Motor neuron (in vitro differentiated cells): ENCODE measurements around the gene EEIG1. TPM values are rescaled to one million over a fixed set of nuclear protein-coding genes. Genes with fewer than 3 reads are reported as not detected.
A peak's percentile ranks its signal among the peaks of the same experiment; 100 is the strongest.

Source experiments
- ATAC-seq, 8 experiments: fragments of 200-7000 bp; cut with Tn5 transposase; replicated peaks in 6 of 8; 2 replicates each; pipeline ENCODE4 v1.8.0; 2021; ENCODE audit warnings: mild to moderate bottlenecking in 8 of 8, moderate library complexity in 8 of 8
- H3K27ac ChIP-seq, 2 donors: fragments of 250-450 bp; sonication (Bioruptor Pico); 2 replicates each; pipeline ENCODE4 v1.9.0; 2021; ENCODE audit warnings: antibody characterized with exemption in 2 of 2, mild to moderate bottlenecking in 2 of 2, moderate library complexity in 1 of 2
- H3K4me1 ChIP-seq, 2 donors: fragments of 250-450 bp; sonication (Bioruptor Pico); replicated peaks in 1 of 2; 2 replicates each; pipeline ENCODE4 v1.6.1; 2021; ENCODE audit warnings: antibody characterized with exemption in 2 of 2, mild to moderate bottlenecking in 2 of 2, moderate library complexity in 1 of 2
- H3K4me3 ChIP-seq, 5 donors: fragments of 250-450 bp; sonication (Bioruptor Pico); 2 replicates each; pipeline ENCODE4 v1.9.0; 2021; ENCODE audit warnings: antibody characterized with exemption in 5 of 5, mild to moderate bottlenecking in 5 of 5, moderate library complexity in 4 of 5
- WGBS, 10 experiments: fragments of 450-650 bp; shearing (Covaris generic); methylation state at CpG; one replicate each; pipeline ENCODE4 v1.0.0; 2022; 5-methylcytosine and 5-hydroxymethylcytosine counted together
- in situ Hi-C, 9 experiments: fragments of 400-800 bp; cut with MboI; loops; one replicate each; pipeline ENCODE4 v1.15.0; 2021; ENCODE audit warnings: low sequenced_read_pairs in 9 of 9, low pct_unique_long_range_greater_than_20kb in 2 of 9; ENCODE audit not compliant: unreplicated experiment in 9 of 9
- total RNA-seq, 8 experiments: library from RNA; unstranded; fragments of 300-600 nt; gene quantifications; 2 replicates each; pipeline versions ENCODE4 v1.2.3 to v1.2.4, GENCODE V29; 2022

Gene EEIG1
- total RNA-seq, 8 experiments from 2014 or later, result 4.7 to 29.8 (median 13.3) TPM

- peak in 1 of 8 experiments; percentile 19 for ATAC-seq
- WGBS, 10 experiments, result 30 to 80% (median 68%) methylated on average over 1 to 6 of the region's 12 CpGs; no CpG with 5 or more reads in 2 of the 10 experiments
- Histone ChIP-seq H3K4me1 (peaks cover 7 to 22% of the 10 kb centered on the region in 2 donors), H3K27ac (no peak overlapping the region), H3K4me3 (no peak overlapping the region)
- in situ Hi-C loops, result no loop called here
Observed at GRCh38 chr9:128011071-128011817, 30.5 kb upstream of the EEIG1 start.

- WGBS, 10 experiments, result 70 to 100% (median 100%) methylated on average over 1 to 4 of the region's 9 CpGs; no CpG with 5 or more reads in 6 of the 10 experiments
- Histone ChIP-seq H3K4me1 (peaks cover 16 to 31% of the 10 kb centered on the region in 2 donors), H3K4me3 (no peak overlapping the region), H3K27ac (no peak overlapping the region)
- in situ Hi-C loops, result no loop called here
- ATAC-seq, result no peak
Observed at GRCh38 chr9:128009639-128010038, 28.9 kb upstream of the EEIG1 start.

GRCh38 chr9:128008171-128008570 lies 27.4 kb upstream of the EEIG1 start:
- ATAC-seq, result no peak
- in situ Hi-C loops, result no loop called here
- 74 to 100% (median 89%) methylated on average over 2 to 5 of the region's 5 CpGs; no CpG with 5 or more reads in 6 of the 10 experiments for WGBS, 10 experiments
- Histone ChIP-seq H3K4me1 (peaks cover 16 to 31% of the 10 kb centered on the region in 2 donors), H3K27ac (no peak overlapping the region), H3K4me3 (no peak overlapping the region)

GRCh38 chr9:128007566-128008138 lies 26.9 kb upstream of the EEIG1 start:
- Histone ChIP-seq H3K4me3 (no peak overlapping the region), H3K27ac (peak overlapping the region in 1 of 2 donors; percentile 71), H3K4me1 (peaks cover 16 to 31% of the 10 kb centered on the region in 2 donors)
- in situ Hi-C loops, result no loop called here
- ATAC-seq, result peak in 2 of 8 experiments; percentile 45 to 59
- WGBS, 10 experiments, result 0 to 87% (median 65%) methylated on average over 1 to 4 of the region's 10 CpGs; no CpG with 5 or more reads in 4 of the 10 experiments

DNA sequence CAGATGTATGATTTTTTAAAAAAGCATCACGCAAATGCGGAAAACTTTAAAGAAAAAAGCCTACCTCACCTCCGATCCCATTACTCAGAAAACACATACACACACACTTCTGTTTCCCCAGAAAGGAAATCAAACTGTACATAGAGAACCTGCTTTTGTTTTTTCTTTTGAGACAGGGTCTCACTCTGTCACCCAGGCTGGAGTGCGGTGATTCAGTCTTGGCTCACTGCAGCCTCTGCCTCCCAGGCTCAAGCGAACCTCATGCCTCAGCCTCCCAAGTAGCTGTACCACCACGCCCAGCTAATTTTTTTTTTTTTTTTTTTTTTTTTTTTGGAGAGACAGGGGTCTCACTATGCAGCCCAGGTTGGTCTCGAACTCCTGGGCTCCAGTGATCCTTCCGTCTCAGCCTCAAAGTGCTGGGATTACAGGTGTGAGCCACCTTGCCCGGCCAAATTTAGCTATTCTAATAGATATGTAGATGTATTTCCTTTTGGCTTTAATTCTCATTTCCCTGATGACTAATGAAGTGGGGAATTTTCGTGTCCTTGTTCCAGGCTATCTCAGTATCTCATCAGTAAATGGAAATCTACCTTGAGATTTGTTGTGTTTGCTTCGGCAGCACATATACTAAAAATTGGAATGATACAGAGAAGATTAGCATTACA lies 25.7 kb upstream of the EEIG1 start:
- peak in 1 of 8 experiments; percentile 10 for ATAC-seq
- in situ Hi-C loops, result no loop called here
- peaks cover 19 to 38% of the 10 kb centered on the region in 2 donors for H3K4me1 ChIP-seq
- peak overlapping the region in 1 of 2 donors; percentile 72 for H3K27ac ChIP-seq
- no peak overlapping the region for H3K4me3 ChIP-seq
- WGBS, 10 experiments, result 68 to 100% (median 92%) methylated on average over 3 to 11 of the region's 11 CpGs; no CpG with 5 or more reads in 2 of the 10 experiments

DNA sequence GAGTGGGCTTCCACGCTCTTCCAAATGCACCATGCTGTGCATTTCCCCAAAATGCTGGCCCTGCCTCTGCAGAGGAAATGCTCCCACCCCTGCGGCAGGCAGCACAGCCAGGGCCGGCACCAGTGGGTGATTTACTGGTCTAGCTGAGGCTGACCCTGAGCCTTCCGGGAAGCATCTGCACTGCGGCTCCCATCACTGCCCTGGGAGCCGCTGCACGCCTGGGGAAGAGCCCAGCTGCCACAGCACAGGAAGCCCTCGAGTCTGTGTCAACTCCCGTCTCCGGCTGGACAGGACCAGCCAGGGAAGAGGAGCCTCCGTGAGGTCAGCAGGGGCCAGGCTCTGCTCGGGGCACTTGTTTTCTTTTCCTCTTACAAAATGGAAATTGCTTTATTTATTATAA lies 25.1 kb upstream of the EEIG1 start:
- no peak overlapping the region for H3K4me3 ChIP-seq
- in situ Hi-C loops, result no loop called here
- peak overlapping the region; percentile 32 to 72 for H3K27ac ChIP-seq
- ATAC-seq, result peak in 6 of 8 experiments; percentile 17 to 89 (median 88)
- peaks cover 23 to 38% of the 10 kb centered on the region in 2 donors for H3K4me1 ChIP-seq
- WGBS, 10 experiments, result 5 to 86% (median 40%) methylated on average over 1 to 9 of the region's 12 CpGs; no CpG with 5 or more reads in 3 of the 10 experiments

GRCh38 chr9:128003966-128004604 lies 23.3 kb upstream of the EEIG1 start:
- in situ Hi-C loops, result no loop called here
- Histone ChIP-seq H3K4me3 (no peak overlapping the region), H3K27ac (no peak overlapping the region), H3K4me1 (peaks cover 27 to 43% of the 10 kb centered on the region in 2 donors)
- ATAC-seq, result no peak
- WGBS, 10 experiments, result 40 to 94% (median 60%) methylated on average over 1 to 4 of the region's 11 CpGs; no CpG with 5 or more reads in 5 of the 10 experiments

DNA sequence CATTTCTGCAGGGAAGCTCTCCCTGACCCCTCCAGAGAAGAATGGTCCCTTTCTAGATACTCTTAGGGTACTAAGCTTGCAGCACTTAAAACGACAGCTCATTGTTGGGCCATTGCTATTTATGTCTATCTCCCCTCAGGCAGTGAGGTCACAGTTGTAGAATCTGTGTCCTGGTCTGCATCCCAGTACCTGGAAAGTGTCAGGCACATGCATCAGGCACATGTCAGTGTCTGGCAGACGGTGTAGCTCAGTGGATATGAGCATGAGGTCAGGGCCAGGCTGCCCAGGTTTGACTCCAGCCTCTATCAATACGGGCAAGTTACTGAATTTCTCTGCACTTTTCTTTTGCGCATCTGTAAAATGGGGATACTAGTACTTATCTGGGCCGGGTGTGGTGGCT lies 22.2 kb upstream of the EEIG1 start:
- in situ Hi-C loops, result no loop called here
- Histone ChIP-seq H3K27ac (no peak overlapping the region), H3K4me1 (peaks cover 27 to 43% of the 10 kb centered on the region in 2 donors), H3K4me3 (no peak overlapping the region)
- 60 to 90% (median 76%) methylated on average over 1 to 2 of the region's 5 CpGs; no CpG with 5 or more reads in 6 of the 10 experiments for WGBS, 10 experiments
- ATAC-seq, result no peak

DNA sequence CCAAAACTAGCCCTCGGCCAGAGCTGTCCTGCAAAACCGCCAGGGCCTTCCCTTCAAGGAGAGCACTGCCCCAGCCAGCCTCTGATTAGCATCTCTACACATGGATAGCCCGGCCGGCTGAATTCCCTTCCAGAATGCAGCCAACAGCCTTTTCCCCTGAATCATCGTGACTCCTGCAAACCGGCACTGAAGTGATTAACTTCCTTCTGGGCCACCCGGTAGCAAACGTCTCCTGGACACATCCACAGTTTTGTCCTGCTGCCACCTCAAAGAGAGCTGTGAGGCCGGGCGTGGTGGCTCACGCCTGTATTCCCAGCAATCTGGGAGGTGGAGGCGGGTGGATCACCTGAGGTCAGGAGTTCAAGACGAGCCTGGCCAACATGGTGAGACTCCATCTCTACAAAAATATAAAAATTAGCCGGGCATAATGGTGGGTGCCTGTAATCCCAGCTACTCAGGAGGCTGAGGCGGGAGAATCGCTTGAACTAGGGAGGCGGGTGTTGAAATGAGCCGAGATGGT lies 21.1 kb upstream of the EEIG1 start:
- Histone ChIP-seq H3K4me3 (no peak overlapping the region), H3K4me1 (peaks cover 23 to 33% of the 10 kb centered on the region in 2 donors), H3K27ac (peak overlapping the region; percentile 67 to 80)
- in situ Hi-C loops, result no loop called here
- ATAC-seq, result peak; percentile 61 to 99 (median 69)
- WGBS, 10 experiments, result 14 to 100% (median 35%) methylated on average over 2 to 10 of the region's 18 CpGs; no CpG with 5 or more reads in 4 of the 10 experiments

- peak overlapping the region; percentile 67 to 80 for H3K27ac ChIP-seq
- in situ Hi-C loops, result no loop called here
- 41 to 79% (median 56%) methylated on average over 2 to 10 of the region's 10 CpGs for WGBS, 10 experiments
- ATAC-seq, result peak in 6 of 8 experiments; percentile 14 to 75 (median 70)
- H3K4me3 ChIP-seq, result no peak overlapping the region
- H3K4me1 ChIP-seq, result peaks cover 23 to 29% of the 10 kb centered on the region in 2 donors
Observed at GRCh38 chr9:128001151-128001778, 20.5 kb upstream of the EEIG1 start.

- H3K4me3 ChIP-seq, result no peak overlapping the region
- H3K4me1 ChIP-seq, result peaks cover 15 to 19% of the 10 kb centered on the region in 2 donors
- in situ Hi-C loops, result no loop called here
- H3K27ac ChIP-seq, result no peak overlapping the region
- 56 to 100% (median 94%) methylated on average over 1 to 2 of the region's 2 CpGs for WGBS, 10 experiments
- no peak for ATAC-seq
Observed at GRCh38 chr9:127999461-127999860, 18.7 kb upstream of the EEIG1 start.

GRCh38 chr9:127993721-127994120 lies 12.9 kb upstream of the EEIG1 start:
- in situ Hi-C loops, result no loop called here
- no peak for ATAC-seq
- no peaks in the 10 kb centered on the region for H3K4me1 ChIP-seq
- H3K27ac ChIP-seq, result no peak overlapping the region
- H3K4me3 ChIP-seq, result no peak overlapping the region
- WGBS, 10 experiments, result 57 to 100% (median 85%) methylated on average over 2 to 4 of the region's 4 CpGs; no CpG with 5 or more reads in 5 of the 10 experiments
